Neuronal stem cell (in vitro differentiated cells): ENCODE data around the gene RBM42.
"Not testable (repeated sequence)": the region's sequence is repeated elsewhere in the genome, so short reads cannot be mapped to it uniquely, and the experiment has no call there.

Experiments
- DNase-seq: peaks from one replicate; pipeline ENCODE4 v3.0.0-alpha.2; 2013; ENCODE audit warnings: low spot score
- H2AFZ ChIP-seq: one replicate; pipeline ENCODE4 v1.6.1; 2013; ENCODE audit warnings: mild to moderate bottlenecking, low read length, inconsistent platforms
- H2AK5ac ChIP-seq: 2 replicates; pipeline ENCODE4 v1.6.1; 2013; ENCODE audit warnings: low read depth, mild to moderate bottlenecking, inconsistent platforms, low read length, moderate library complexity, mixed read lengths
- H2BK120ac ChIP-seq: 2 replicates; pipeline ENCODE4 v1.6.1; 2013; ENCODE audit warnings: low read depth, mild to moderate bottlenecking, inconsistent platforms, low read length, moderate library complexity, mixed read lengths
- H2BK12ac ChIP-seq: one replicate; pipeline ENCODE4 v1.6.1; 2013; ENCODE audit warnings: low read length, inconsistent platforms
- H2BK15ac ChIP-seq: 2 replicates; pipeline ENCODE4 v1.6.1; 2013; ENCODE audit warnings: mild to moderate bottlenecking, low read length, inconsistent platforms, mixed read lengths
- H2BK5ac ChIP-seq: one replicate; pipeline ENCODE4 v1.6.1; 2013; ENCODE audit warnings: inconsistent platforms, mild to moderate bottlenecking, low read length, moderate library complexity
- H3K14ac ChIP-seq: one replicate; pipeline ENCODE4 v1.6.1; 2013; ENCODE audit warnings: low read length, inconsistent platforms
- H3K18ac ChIP-seq: 2 replicates; pipeline ENCODE4 v1.6.1; 2013; ENCODE audit warnings: low read length, inconsistent platforms
- H3K23ac ChIP-seq: 2 replicates; pipeline ENCODE4 v1.6.1; 2013; ENCODE audit warnings: low read depth, mild to moderate bottlenecking, mixed read lengths, low read length, inconsistent platforms; ENCODE audit not compliant: poor library complexity
- H3K27ac ChIP-seq: replicated peaks from 3 replicates; pipeline ENCODE4 v1.5.1; 2013; ENCODE audit warnings: low read length, inconsistent platforms
- H3K27me3 ChIP-seq, 3 experiments: 2 replicates each; pipeline ENCODE4 v1.6.1; 2013; ENCODE audit warnings: low read length in 3 of 3, mild to moderate bottlenecking in 2 of 3, inconsistent platforms in 1 of 3, low read depth in 1 of 3, mixed read lengths in 1 of 3, moderate library complexity in 1 of 3; ENCODE audit not compliant: control insufficient read depth in 3 of 3, insufficient read depth in 3 of 3
- H3K36me3 ChIP-seq, 2 donors: replicated peaks in 1 of 2; 2 replicates each; pipeline ENCODE4 v1.6.1; 2013; ENCODE audit warnings: low read length in 2 of 2; ENCODE audit not compliant: control insufficient read depth in 2 of 2, insufficient read depth in 2 of 2
- H3K4ac ChIP-seq: 2 replicates; pipeline ENCODE4 v1.6.1; 2013; ENCODE audit warnings: inconsistent platforms, mild to moderate bottlenecking, low read length, moderate library complexity
- H3K4me1 ChIP-seq, 2 donors: 1 replicate in 1 of 2; 2 replicates in 1 of 2; pipeline ENCODE4 v1.6.1; 2013; ENCODE audit warnings: low read length in 2 of 2, low read depth in 1 of 2; ENCODE audit not compliant: control insufficient read depth in 2 of 2, insufficient read depth in 1 of 2
- H3K4me2 ChIP-seq: one replicate; pipeline ENCODE4 v1.6.1; 2013; ENCODE audit warnings: mild to moderate bottlenecking, low read length, inconsistent platforms; ENCODE audit not compliant: insufficient read depth, poor library complexity, severe bottlenecking
- H3K4me3 ChIP-seq, 2 donors: 2 replicates each; pipeline ENCODE4 v1.5.1; 2013; ENCODE audit warnings: low read length in 2 of 2, mild to moderate bottlenecking in 2 of 2, inconsistent platforms in 1 of 2, moderate library complexity in 1 of 2
- H3K79me1 ChIP-seq: one replicate; pipeline ENCODE4 v1.6.1; 2013; ENCODE audit warnings: low read depth, mild to moderate bottlenecking, inconsistent platforms, low read length, moderate library complexity
- H3K9ac ChIP-seq: one replicate; pipeline ENCODE4 v1.6.1; 2013; ENCODE audit warnings: mild to moderate bottlenecking, low read depth, low read length, inconsistent platforms; ENCODE audit not compliant: poor library complexity
- H3K9me3 ChIP-seq, 2 donors: replicated peaks in 1 of 2; 2 replicates each; pipeline versions ENCODE3 to v1.6.1; 2013; ENCODE audit warnings: low read length in 2 of 2, mild to moderate bottlenecking in 2 of 2, inconsistent platforms in 1 of 2, low read depth in 1 of 2, mixed read lengths in 1 of 2, moderate library complexity in 1 of 2; ENCODE audit not compliant: control insufficient read depth in 2 of 2, insufficient read depth in 1 of 2
- H4K8ac ChIP-seq: one replicate; pipeline ENCODE4 v1.6.1; 2013; ENCODE audit warnings: low read depth, mild to moderate bottlenecking, inconsistent platforms, low read length, moderate library complexity
- H4K91ac ChIP-seq: one replicate; pipeline ENCODE4 v1.6.1; 2013; ENCODE audit warnings: low read length, low read depth, mild to moderate bottlenecking, inconsistent platforms; ENCODE audit not compliant: poor library complexity
- WGBS, 2 donors: extraction: QIAGEN DNeasy Blood & Tissue Kit; methylation state at CpG; one replicate each; pipeline ENCODE4 v1.1.7; 2013; ENCODE audit warnings: missing lambda C conversion rate in 2 of 2, mixed read lengths in 1 of 2; ENCODE audit not compliant: insufficient read length in 2 of 2, insufficient replicate concordance in 1 of 2; ENCODE audit errors: extremely low coverage in 2 of 2; 5-methylcytosine and 5-hydroxymethylcytosine counted together

The RBM42 gene

GRCh38 chr19:35654828-35655227 lies 26.0 kb downstream of the RBM42 start:
- H3K9me3 ChIP-seq, H3K4ac ChIP-seq, H3K4me2 ChIP-seq, H3K23ac ChIP-seq, H3K27ac ChIP-seq, H2BK5ac ChIP-seq, H3K27me3 ChIP-seq, H4K91ac ChIP-seq, H2BK120ac ChIP-seq, H3K14ac ChIP-seq, H2BK12ac ChIP-seq, H2AFZ ChIP-seq, H3K79me1 ChIP-seq, DNase-seq, H4K8ac ChIP-seq, H3K9ac ChIP-seq, H3K18ac ChIP-seq, H3K4me1 ChIP-seq, H2BK15ac ChIP-seq, H2AK5ac ChIP-seq: not testable (repeated sequence)
- H3K36me3 ChIP-seq = peaks cover 27 to 85% of the 10 kb centered on the region in 2 donors
- H3K4me3 ChIP-seq = peak overlapping the region in 1 of 2 donors; percentile 25
- WGBS, 2 donors = no CpG with 5 or more reads among the region's 6 CpGs

GRCh38 chr19:35655600-35655999 lies 26.8 kb downstream of the RBM42 start:
- Histone ChIP-seq H3K27ac (no peak overlapping the region), H4K8ac (no peak overlapping the region), H2BK5ac (no peak overlapping the region), H2BK120ac (no peak overlapping the region), H3K79me1 (peaks cover 2% of the 10 kb centered on the region), H3K27me3 (no peaks in the 10 kb centered on the region), H3K36me3 (peaks cover 29 to 84% of the 10 kb centered on the region in 2 donors), H2AK5ac (no peak overlapping the region), H3K4me3 (no peak overlapping the region), H3K23ac (no peak overlapping the region), H3K4ac (no peak overlapping the region), H2AFZ (no peak overlapping the region), H2BK15ac (no peak overlapping the region), H3K9ac (no peak overlapping the region), H4K91ac (no peak overlapping the region), H3K18ac (no peak overlapping the region), H3K4me1 (no peaks in the 10 kb centered on the region), H3K14ac (no peak overlapping the region), H2BK12ac (no peak overlapping the region), H3K4me2 (no peak overlapping the region), H3K9me3 (no peaks in the 10 kb centered on the region)
- WGBS, 2 donors = no CpG with 5 or more reads among the region's 4 CpGs
- no peak for DNase-seq

- H3K27me3 ChIP-seq = no peaks in the 10 kb centered on the region
- no peak overlapping the region for H3K27ac ChIP-seq
- H2BK15ac ChIP-seq = no peak overlapping the region
- no peak for DNase-seq
- no peak overlapping the region for H3K18ac ChIP-seq
- no peak overlapping the region for H2AK5ac ChIP-seq
- no peak overlapping the region for H2AFZ ChIP-seq
- no peaks in the 10 kb centered on the region for H3K9me3 ChIP-seq
- no peak overlapping the region for H2BK5ac ChIP-seq
- H2BK120ac ChIP-seq = no peak overlapping the region
- H3K9ac ChIP-seq = no peak overlapping the region
- no peak overlapping the region for H3K23ac ChIP-seq
- H3K36me3 ChIP-seq = peaks cover 22 to 83% of the 10 kb centered on the region in 2 donors
- no CpG with 5 or more reads among the region's 6 CpGs for WGBS, 2 donors
- no peaks in the 10 kb centered on the region for H3K79me1 ChIP-seq
- no peak overlapping the region for H3K4me3 ChIP-seq
- no peaks in the 10 kb centered on the region for H3K4me1 ChIP-seq
- H3K4ac ChIP-seq = no peak overlapping the region
- no peak overlapping the region for H4K91ac ChIP-seq
- H3K14ac ChIP-seq = no peak overlapping the region
- no peak overlapping the region for H4K8ac ChIP-seq
- no peak overlapping the region for H3K4me2 ChIP-seq
- no peak overlapping the region for H2BK12ac ChIP-seq
Observed at GRCh38 chr19:35656700-35657099, 27.9 kb downstream of the RBM42 start.

- H3K23ac ChIP-seq = no peak overlapping the region
- WGBS, 2 donors = no CpG with 5 or more reads among the region's 15 CpGs
- H3K4me1 ChIP-seq = no peaks in the 10 kb centered on the region
- no peak overlapping the region for H2AK5ac ChIP-seq
- no peak overlapping the region for H3K4me3 ChIP-seq
- no peak overlapping the region for H2BK5ac ChIP-seq
- H3K79me1 ChIP-seq = no peaks in the 10 kb centered on the region
- no peak overlapping the region for H3K14ac ChIP-seq
- no peak overlapping the region for H3K9ac ChIP-seq
- H3K4me2 ChIP-seq = no peak overlapping the region
- no peak overlapping the region for H4K8ac ChIP-seq
- H3K18ac ChIP-seq = no peak overlapping the region
- no peak overlapping the region for H2BK12ac ChIP-seq
- no peak overlapping the region for H2BK15ac ChIP-seq
- H4K91ac ChIP-seq = no peak overlapping the region
- DNase-seq = no peak
- no peaks in the 10 kb centered on the region for H3K27me3 ChIP-seq
- H3K36me3 ChIP-seq = peaks cover 22 to 90% of the 10 kb centered on the region in 2 donors
- no peak overlapping the region for H2AFZ ChIP-seq
- no peak overlapping the region for H3K4ac ChIP-seq
- no peak overlapping the region for H3K27ac ChIP-seq
- no peak overlapping the region for H2BK120ac ChIP-seq
- no peaks in the 10 kb centered on the region for H3K9me3 ChIP-seq
Observed at GRCh38 chr19:35657904-35658700, 29.3 kb downstream of the RBM42 start.
